HepG2 (cell line): ENCODE data around the gene VEGFA. TPM values are rescaled to one million over a fixed set of nuclear protein-coding genes. Genes with fewer than 3 reads are reported as not detected.

Experiments
- BCLAF1 ChIP-seq: fragments of 450-650 bp; IDR thresholded peaks from 2 replicates; pipeline ENCODE4 v1.6.1; 2017; ENCODE audit warnings: mild to moderate bottlenecking
- CBX1 ChIP-seq: IDR thresholded peaks from one replicate; pipeline ENCODE4 v1.6.1; 2016; ENCODE audit warnings: antibody characterized with exemption, low read depth
- HDAC2 ChIP-seq: sonication (generic); formaldehyde crosslinking; IDR thresholded peaks from 2 replicates; pipeline ENCODE4 v1.4.0; 2020; ENCODE audit warnings: missing genetic modification reagents
- HNF1A ChIP-seq, 2 experiments: sonication (generic) in 1 of 2; formaldehyde crosslinking in 1 of 2; IDR thresholded peaks; 2 replicates each; pipeline versions ENCODE4 v1.4.0 to v1.6.1; 2016 to 2020; ENCODE audit warnings: borderline replicate concordance in 1 of 2, low read depth in 1 of 2, mild to moderate bottlenecking in 1 of 2, missing genetic modification reagents in 1 of 2
- KMT2B ChIP-seq: IDR thresholded peaks from 2 replicates; pipeline ENCODE4 v1.6.1; 2016; ENCODE audit warnings: missing genetic modification reagents, missing compliant biosample characterization
- MAX ChIP-seq: IDR thresholded peaks from 2 replicates; pipeline ENCODE4 v1.6.1; 2012; ENCODE audit warnings: inconsistent platforms
- ZBED4 ChIP-seq: sonication (generic); formaldehyde crosslinking; IDR thresholded peaks from 2 replicates; pipeline ENCODE4 v1.4.0; 2020; ENCODE audit warnings: missing genetic modification reagents, borderline replicate concordance
- ZNF513 ChIP-seq: sonication (generic); formaldehyde crosslinking; conservative IDR thresholded peaks from 2 replicates; pipeline ENCODE4 v1.5.0; 2020; ENCODE audit warnings: missing genetic modification reagents
- ZNF639 ChIP-seq: conservative IDR thresholded peaks from 2 replicates; pipeline ENCODE4 v1.6.1; 2018; ENCODE audit warnings: missing genetic modification reagents
- ZSCAN25 ChIP-seq: sonication (generic); formaldehyde crosslinking; IDR thresholded peaks from 2 replicates; pipeline ENCODE4 v1.8.0; 2022; ENCODE audit warnings: mild to moderate bottlenecking, missing genetic modification reagents
- polyA plus RNA-seq, 8 experiments: library from polyadenylated mRNA; depleted of rRNA in 3 of 8; stranded (reverse) in 7 of 8; unstranded in 1 of 8; fragments of >200 nt; fragmentation: Illumina TruSeq in 4 of 8; extraction: Trizol in 4 of 8; gene quantifications; 2 replicates each; pipeline versions ENCODE4 v1.2.1 to v1.2.3, GENCODE V29; 2011 to 2016; ENCODE audit warnings: low read depth in 4 of 8, missing spikeins in 1 of 8, mixed read lengths in 1 of 8; ENCODE audit not compliant: insufficient read depth in 1 of 8
- total RNA-seq, 5 experiments: library from RNA; depleted of rRNA; stranded (reverse); fragments of >200 nt; fragmentation: Illumina TruSeq; extraction: Trizol; gene quantifications; 2 replicates each; pipeline ENCODE4 v1.2.3, GENCODE V29; 2016; ENCODE audit warnings: low read depth in 1 of 5

The VEGFA gene
- total and polyA plus RNA-seq, 2 of the 13 experiments (the other 11 are each of a cell fraction or from before 2014, with no cell fraction given): 68.1 to 629 TPM

- 0 out of 2 replicates have a peak, but pooled peaks have one; percentile 54 for TF ChIP-seq ZNF639 (CRISPR knock-in tag)
- peak; percentile 76 for TF ChIP-seq ZSCAN25
- no peak for TF ChIP-seq BCLAF1
- TF ChIP-seq KMT2B (CRISPR knock-in tag): no peak; the same call in 1 of the 2 replicates
- TF ChIP-seq ZBED4: peak; percentile 91; the same call in 1 of the 2 replicates
- TF ChIP-seq HDAC2 (CRISPR knock-in tag): peak; percentile 77; the same call in 1 of the 2 replicates
- no peak; the same call in 1 of the 2 replicates for TF ChIP-seq HNF1A (IDR thresholded peaks at IDR 0.05; ENCODE audit: low read depth)
- TF ChIP-seq HNF1A (CRISPR knock-in tag; IDR thresholded peaks at IDR 0.05; ENCODE audit: borderline replicate concordance): peak; percentile 74; the same call in 1 of the 2 replicates
- TF ChIP-seq CBX1: no peak
- 0 out of 2 replicates have a peak, but pooled peaks have one; percentile 18 for TF ChIP-seq ZNF513 (CRISPR knock-in tag)
- TF ChIP-seq MAX: peak; percentile 57
These were observed 28.9 kb downstream of the VEGFA start (continued) for GRCh38 chr6:43798688-43799444.
